Body of pancreas (tissue), 4 donors: ENCODE measurements around the gene KLHL6.

Source experiments
- POLR2A ChIP-seq, 3 donors: fragments of 450-650 bp; IDR thresholded peaks; one replicate each; pipeline ENCODE4 v1.6.1; 2016; ENCODE audit warnings: antibody characterized with exemption in 3 of 3, mild to moderate bottlenecking in 2 of 3
- TF ChIP-seq, protein P1 (sequence below), 7 experiments: fragments of 450-650 bp in 4 of 7; fragments of 200-600 bp in 3 of 7; sonication (generic) in 3 of 7; IDR thresholded peaks; one replicate each; pipeline ENCODE4 v1.5.1; 2016 to 2019; ENCODE audit warnings: antibody characterized with exemption in 7 of 7

DNA sequence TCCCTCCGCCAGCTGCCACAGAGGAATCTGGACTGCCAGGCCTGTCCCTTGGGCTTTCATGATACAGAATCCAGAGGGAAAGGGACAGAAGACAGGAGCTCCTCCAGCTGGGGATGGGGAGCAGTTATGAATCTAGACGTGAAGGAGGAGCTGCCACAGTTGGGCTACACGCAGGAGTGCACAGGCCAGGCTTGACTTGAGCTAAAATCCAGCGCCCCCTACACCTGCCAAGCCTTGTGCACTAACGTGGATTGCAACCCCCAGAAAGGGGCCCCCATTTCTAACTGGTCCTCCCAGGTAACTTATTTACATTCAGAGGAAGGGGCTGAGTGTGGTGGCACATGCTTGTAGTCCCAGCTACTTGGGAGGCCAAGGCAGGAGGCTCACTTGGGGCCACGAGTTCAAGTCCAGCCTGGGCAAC lies 14.3 kb downstream of the KLHL6 start:
- TF ChIP-seq, protein P1, sequence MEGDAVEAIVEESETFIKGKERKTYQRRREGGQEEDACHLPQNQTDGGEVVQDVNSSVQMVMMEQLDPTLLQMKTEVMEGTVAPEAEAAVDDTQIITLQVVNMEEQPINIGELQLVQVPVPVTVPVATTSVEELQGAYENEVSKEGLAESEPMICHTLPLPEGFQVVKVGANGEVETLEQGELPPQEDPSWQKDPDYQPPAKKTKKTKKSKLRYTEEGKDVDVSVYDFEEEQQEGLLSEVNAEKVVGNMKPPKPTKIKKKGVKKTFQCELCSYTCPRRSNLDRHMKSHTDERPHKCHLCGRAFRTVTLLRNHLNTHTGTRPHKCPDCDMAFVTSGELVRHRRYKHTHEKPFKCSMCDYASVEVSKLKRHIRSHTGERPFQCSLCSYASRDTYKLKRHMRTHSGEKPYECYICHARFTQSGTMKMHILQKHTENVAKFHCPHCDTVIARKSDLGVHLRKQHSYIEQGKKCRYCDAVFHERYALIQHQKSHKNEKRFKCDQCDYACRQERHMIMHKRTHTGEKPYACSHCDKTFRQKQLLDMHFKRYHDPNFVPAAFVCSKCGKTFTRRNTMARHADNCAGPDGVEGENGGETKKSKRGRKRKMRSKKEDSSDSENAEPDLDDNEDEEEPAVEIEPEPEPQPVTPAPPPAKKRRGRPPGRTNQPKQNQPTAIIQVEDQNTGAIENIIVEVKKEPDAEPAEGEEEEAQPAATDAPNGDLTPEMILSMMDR (IDR thresholded peaks at IDR 0.05): no peak
- TF ChIP-seq POLR2A (IDR thresholded peaks at IDR 0.05): no peak
